GM06990 (cell line): ENCODE measurements around the gene PRR14.

Source experiments
- DNase-seq: peaks from one replicate; pipeline ENCODE4 v3.0.0-alpha.2; 2011; ENCODE audit not compliant: insufficient read length; ENCODE audit errors: extremely low read depth
- H3K27me3 ChIP-seq: replicated peaks from 2 replicates; pipeline ENCODE4 v1.6.0; 2011; ENCODE audit warnings: low read length; ENCODE audit not compliant: control insufficient read depth, insufficient read depth
- H3K36me3 ChIP-seq: 2 replicates; pipeline ENCODE4 v1.5.1; 2011; ENCODE audit warnings: low read length; ENCODE audit not compliant: control insufficient read depth, insufficient read depth
- H3K4me3 ChIP-seq: replicated peaks from 2 replicates; pipeline ENCODE4 v1.5.1; 2011; ENCODE audit warnings: low read depth, mild to moderate bottlenecking, control low read depth, low read length
- CTCF ChIP-seq: IDR thresholded peaks from 2 replicates; pipeline ENCODE4 v1.5.1; 2011; ENCODE audit warnings: low read length, control low read depth, mild to moderate bottlenecking, inconsistent platforms; ENCODE audit not compliant: insufficient read depth, poor library complexity, severe bottlenecking

Gene PRR14

GRCh38 chr16:30664616-30665109, 13.9 kb downstream of the PRR14 start:
- Histone ChIP-seq H3K36me3 (peaks cover 58% of the 10 kb centered on the region), H3K27me3 (no peaks in the 10 kb centered on the region), H3K4me3 (no peak overlapping the region)
- TF ChIP-seq CTCF = no peak
- no peak for DNase-seq

GRCh38 chr16:30665155-30665829, 14.5 kb downstream of the PRR14 start:
- Histone ChIP-seq H3K36me3 (peaks cover 61% of the 10 kb centered on the region), H3K27me3 (no peaks in the 10 kb centered on the region), H3K4me3 (no peak overlapping the region)
- no peak for DNase-seq
- TF ChIP-seq CTCF = no peak

DNA sequence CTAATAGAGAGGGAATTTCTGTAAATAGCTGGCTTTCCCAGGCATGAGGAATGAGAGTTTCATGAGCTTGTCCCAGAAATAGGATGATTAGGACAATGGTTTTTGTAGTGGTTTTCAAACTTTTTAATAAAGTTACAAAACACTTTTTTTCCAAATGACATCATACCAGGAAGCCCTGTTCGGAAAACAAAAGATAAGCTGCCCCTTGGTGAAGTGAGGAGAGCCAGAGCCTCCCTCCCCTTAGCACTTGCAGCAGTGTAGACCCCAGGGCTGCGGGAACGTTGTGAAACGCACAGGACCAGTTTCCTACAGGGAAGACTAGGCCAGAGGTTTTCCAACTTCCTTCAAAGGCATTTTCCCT, 15.1 kb downstream of the PRR14 start:
- H3K36me3 ChIP-seq = peaks cover 63% of the 10 kb centered on the region
- no peak overlapping the region for H3K4me3 ChIP-seq
- no peaks in the 10 kb centered on the region for H3K27me3 ChIP-seq
- DNase-seq = no peak
- no peak for TF ChIP-seq CTCF

GRCh38 chr16:30666681-30667080, 15.9 kb downstream of the PRR14 start:
- Histone ChIP-seq H3K36me3 (peaks cover 60% of the 10 kb centered on the region), H3K27me3 (no peaks in the 10 kb centered on the region), H3K4me3 (no peak overlapping the region)
- no peak for DNase-seq
- TF ChIP-seq CTCF = no peak

GRCh38 chr16:30667361-30667905, 16.7 kb downstream of the PRR14 start:
- H3K27me3 ChIP-seq = no peaks in the 10 kb centered on the region
- H3K4me3 ChIP-seq = no peak overlapping the region
- no peak for DNase-seq
- peaks cover 57% of the 10 kb centered on the region for H3K36me3 ChIP-seq
- no peak for TF ChIP-seq CTCF
